Heart right ventricle (tissue), 16 donors: ENCODE data around the gene PDLIM1. TPM values are rescaled to one million over a fixed set of nuclear protein-coding genes. Genes with fewer than 3 reads are reported as not detected.

Experiments used
- ATAC-seq, 8 donors: fragments of 200-7000 bp; cut with Tn5 transposase; one replicate each; pipeline ENCODE4 v1.9.1; 2020; ENCODE audit warnings: mild to moderate bottlenecking in 8 of 8, moderate library complexity in 8 of 8, moderate number of reproducible peaks in 1 of 8
- DNase-seq, 2 donors: peaks; one replicate each; pipeline ENCODE4 v3.0.0-alpha.2; 2020
- H3K27ac ChIP-seq, 10 donors: fragments of 200-600 bp; sonication (generic) in 2 of 10; one replicate each; pipeline versions ENCODE4 v1.5.0 to v1.8.0; 2020 to 2022; ENCODE audit warnings: mild to moderate bottlenecking in 3 of 10
- H3K27me3 ChIP-seq, 7 donors: fragments of 200-600 bp; one replicate each; pipeline ENCODE4 v1.8.0; 2021 to 2022; ENCODE audit warnings: mild to moderate bottlenecking in 2 of 7
- H3K36me3 ChIP-seq, 9 donors: fragments of 200-600 bp; sonication (generic) in 1 of 9; one replicate each; pipeline versions ENCODE4 v1.5.0 to v1.8.0; 2020 to 2022; ENCODE audit warnings: mild to moderate bottlenecking in 2 of 9
- H3K4me1 ChIP-seq, 9 donors: fragments of 200-600 bp; sonication (generic) in 1 of 9; one replicate each; pipeline versions ENCODE4 v1.5.0 to v1.8.0; 2020 to 2022; ENCODE audit warnings: mild to moderate bottlenecking in 4 of 9
- H3K4me3 ChIP-seq, 10 donors: fragments of 200-600 bp; sonication (generic) in 2 of 10; one replicate each; pipeline versions ENCODE4 v1.5.0 to v1.8.0; 2020 to 2022; ENCODE audit warnings: mild to moderate bottlenecking in 7 of 10, moderate library complexity in 2 of 10
- H3K9me3 ChIP-seq, 11 donors: fragments of 200-600 bp in 10 of 11; sonication (generic) in 2 of 11; one replicate each; pipeline versions ENCODE4 v1.5.0 to v1.8.0; 2013 to 2022; ENCODE audit warnings: mild to moderate bottlenecking in 2 of 11, control low read depth in 1 of 11, moderate library complexity in 1 of 11
- WGBS, 2 donors: extraction: QIAGEN DNeasy Blood & Tissue Kit; methylation state at CpG; one replicate each; pipeline ENCODE4 v1.1.7; 2013; ENCODE audit warnings: inconsistent platforms in 1 of 2; 5-methylcytosine and 5-hydroxymethylcytosine counted together
- intact Hi-C, 10 donors: fragments of 100-400 bp; cut with DNase I; formaldehyde crosslinking; loops; one replicate each; pipeline versions ENCODE4 v1.11.1 to v1.14.2; 2022
- polyA plus RNA-seq, 2 donors: library from polyadenylated mRNA; stranded (reverse); fragments of 200-250 nt; gene quantifications; one replicate each; pipeline ENCODE4 v1.2.3, GENCODE V29; 2013
- total RNA-seq, 10 donors: library from RNA; stranded (reverse); fragmentation: NEBNext Ultra II Directional in 3 of 10; extraction: Animal tissue kit (Norgen Biotek cat#: 25700) in 3 of 10; gene quantifications; one replicate each; pipeline versions ENCODE4 v1.2.1 to v1.2.4, GENCODE V29; 2021 to 2023
- TF ChIP-seq, protein P1 (sequence below), 9 donors: fragments of 200-600 bp; sonication (generic) in 2 of 9; IDR thresholded peaks; one replicate each; pipeline versions ENCODE4 v1.5.0 to v1.8.0; 2021 to 2022; ENCODE audit warnings: antibody characterized with exemption in 9 of 9, mild to moderate bottlenecking in 5 of 9, moderate library complexity in 1 of 9
- donor health status: Arrhythmogenic right ventricular cardiomyopathy.
- donor health status: ischemic (EF 13 %, LVEDD 7.1; RV severe dilation, severe dysfunction).
- donor health status: healthy with polysubstance abuse.
- donor health status: DM: no; HTN: yes; CAD: no.
- donor health status: DM: no; HTN: no; CAD: no.
- donor health status: ischemic (EF 25% LVEDD 6.9; RV normal size, moderate dysfunction).
- donor health status: ischemic (EF 25% LVEDD 5.7; RV mildly dilated, moderate dysfunction).
- donor health status: healthy.
- donor health status: DM: yes; HTN: yes; CAD: no.
- donor health status: Ischemic cardiomyopathy.
- donor health status: ischemic (EF 35%, LVEDD 5.7; RV mildly dilated, moderate dysfunction).
- donor health status: nonischemic (EF 11% LVEDD 7.7; RV severe dilation, severe dysfunction).
- donor health status: DM: yes; HTN: yes; CAD: no.
- donor health status: PGD.
- donor health status: ischemic (EF 29% LVEDD 5.4; RV normal size, mild dysfunction).
- donor health status: nonischemic (EF 23%, LVEDD 6.1; RV moderate dilation, normal function).

Gene PDLIM1
- total and polyA plus RNA-seq, 12 donors = 152 to 467 (median 322) TPM

GRCh38 chr10:95237376-95238170, 53.2 kb downstream of the PDLIM1 start:
- peaks cover 0 to 5% (median 0%) of the 10 kb centered on the region in 11 donors for H3K9me3 ChIP-seq
- no peak overlapping the region for H3K4me3 ChIP-seq
- no peak overlapping the region for H3K27ac ChIP-seq
- peaks cover 0 to 100% (median 62%) of the 10 kb centered on the region in 9 donors for H3K36me3 ChIP-seq
- DNase-seq (no peak), ATAC-seq (no peak)
- 73 to 80% methylated on average over 12 of the region's 12 CpGs for WGBS, 2 donors
- no peaks in the 10 kb centered on the region for H3K27me3 ChIP-seq
- peaks cover 0 to 16% (median under 1%) of the 10 kb centered on the region in 9 donors for H3K4me1 ChIP-seq
- TF ChIP-seq, protein P1, sequence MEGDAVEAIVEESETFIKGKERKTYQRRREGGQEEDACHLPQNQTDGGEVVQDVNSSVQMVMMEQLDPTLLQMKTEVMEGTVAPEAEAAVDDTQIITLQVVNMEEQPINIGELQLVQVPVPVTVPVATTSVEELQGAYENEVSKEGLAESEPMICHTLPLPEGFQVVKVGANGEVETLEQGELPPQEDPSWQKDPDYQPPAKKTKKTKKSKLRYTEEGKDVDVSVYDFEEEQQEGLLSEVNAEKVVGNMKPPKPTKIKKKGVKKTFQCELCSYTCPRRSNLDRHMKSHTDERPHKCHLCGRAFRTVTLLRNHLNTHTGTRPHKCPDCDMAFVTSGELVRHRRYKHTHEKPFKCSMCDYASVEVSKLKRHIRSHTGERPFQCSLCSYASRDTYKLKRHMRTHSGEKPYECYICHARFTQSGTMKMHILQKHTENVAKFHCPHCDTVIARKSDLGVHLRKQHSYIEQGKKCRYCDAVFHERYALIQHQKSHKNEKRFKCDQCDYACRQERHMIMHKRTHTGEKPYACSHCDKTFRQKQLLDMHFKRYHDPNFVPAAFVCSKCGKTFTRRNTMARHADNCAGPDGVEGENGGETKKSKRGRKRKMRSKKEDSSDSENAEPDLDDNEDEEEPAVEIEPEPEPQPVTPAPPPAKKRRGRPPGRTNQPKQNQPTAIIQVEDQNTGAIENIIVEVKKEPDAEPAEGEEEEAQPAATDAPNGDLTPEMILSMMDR (IDR thresholded peaks at IDR 0.05) = no peak
- intact Hi-C loops = loop anchor here in 1 of 10 donors (5.0 to 10.0 kb wide), 2 partner anchors 53 to 125 kb away; no protein-coding TSS in a partner anchor

DNA sequence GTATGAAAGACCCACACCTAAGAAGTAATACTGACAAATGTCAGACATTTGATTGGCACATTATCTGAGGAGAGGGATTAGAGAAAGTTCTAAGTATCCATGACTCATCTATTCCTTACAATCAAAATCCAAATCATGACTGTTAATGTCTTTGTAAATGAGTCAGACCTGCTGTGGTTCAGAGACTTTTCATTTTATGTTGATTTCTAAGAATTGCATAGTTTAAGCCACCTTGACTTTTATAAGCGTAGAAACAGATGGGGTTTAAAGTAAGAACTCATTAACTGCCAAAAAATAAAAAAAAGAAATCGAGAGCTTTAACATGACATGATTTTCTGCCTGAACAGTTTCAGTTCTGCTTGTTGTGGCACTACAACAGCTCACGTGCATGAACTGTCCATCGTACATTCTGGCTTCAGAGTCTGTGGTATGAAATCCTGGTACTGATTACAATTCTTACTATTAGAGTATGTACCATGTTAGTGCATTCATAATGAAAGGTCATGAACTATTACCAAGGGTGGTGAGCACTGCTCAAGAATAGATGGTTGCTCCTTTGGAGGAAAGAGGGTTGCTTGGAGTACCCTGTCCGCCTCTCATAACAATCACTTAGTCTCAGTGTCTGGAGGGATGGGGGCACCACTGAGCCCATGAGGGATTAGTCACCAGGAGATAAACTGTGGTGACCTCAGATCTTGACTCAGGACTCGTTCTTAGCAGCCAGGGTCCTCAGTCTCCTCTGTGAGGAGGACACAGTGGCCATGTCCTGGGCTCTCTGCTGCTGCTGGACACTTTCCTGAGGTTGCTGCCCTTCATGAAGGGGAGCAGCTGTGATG, 54.5 kb downstream of the PDLIM1 start:
- intact Hi-C loops = loop anchor here in 1 of 10 donors (5.0 to 10.0 kb wide), 2 partner anchors 51 to 126 kb away; no protein-coding TSS in a partner anchor
- TF ChIP-seq, protein P1 (IDR thresholded peaks at IDR 0.05) = no peak
- 74 to 80% methylated on average over 6 of the region's 6 CpGs for WGBS, 2 donors
- H3K9me3 ChIP-seq = peaks cover 0 to 5% (median 0%) of the 10 kb centered on the region in 11 donors
- peaks cover 0 to 94% (median 58%) of the 10 kb centered on the region in 9 donors for H3K36me3 ChIP-seq
- peak overlapping the region in 1 of 10 donors; percentile 44 for H3K27ac ChIP-seq
- H3K4me1 ChIP-seq = peaks cover 0 to 16% (median 0%) of the 10 kb centered on the region in 9 donors
- no peaks in the 10 kb centered on the region for H3K27me3 ChIP-seq
- no peak overlapping the region for H3K4me3 ChIP-seq
- ATAC-seq (peak in 6 of 8 donors; percentile 9 to 66 (median 34)), DNase-seq (no peak)

DNA sequence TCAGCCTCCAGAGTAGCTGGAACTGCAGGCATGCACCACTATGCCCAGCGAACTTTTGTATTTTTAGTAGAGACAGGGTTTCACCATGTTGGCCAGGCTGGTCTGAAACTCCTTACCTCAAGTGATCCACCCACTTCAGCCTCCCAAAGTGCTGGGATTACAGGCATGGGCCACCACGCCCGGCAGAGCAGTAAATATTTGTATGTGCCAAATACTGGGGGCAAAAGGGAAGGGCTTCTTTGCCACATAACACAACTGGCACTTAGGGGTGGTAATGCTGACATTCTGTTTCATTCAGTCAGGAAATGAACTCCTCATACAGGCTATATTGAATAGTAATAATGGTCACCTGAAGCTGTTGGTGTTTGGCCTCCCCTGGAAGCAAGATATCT, 55.1 kb downstream of the PDLIM1 start:
- Histone ChIP-seq H3K4me3 (no peak overlapping the region), H3K36me3 (peaks cover 0 to 88% (median 53%) of the 10 kb centered on the region in 9 donors), H3K9me3 (peaks cover 0 to 5% (median 0%) of the 10 kb centered on the region in 11 donors), H3K27me3 (no peaks in the 10 kb centered on the region), H3K27ac (peak overlapping the region in 1 of 10 donors; percentile 21), H3K4me1 (peaks cover 0 to 16% (median 0%) of the 10 kb centered on the region in 9 donors)
- ATAC-seq (no peak), DNase-seq (no peak)
- TF ChIP-seq, protein P1 (IDR thresholded peaks at IDR 0.05) = no peak
- WGBS, 2 donors = 75 to 88% methylated on average over 3 of the region's 3 CpGs
- intact Hi-C loops = loop anchor here in 1 of 10 donors (5.0 to 10.0 kb wide), 2 partner anchors 51 to 127 kb away; no protein-coding TSS in a partner anchor

GRCh38 chr10:95234951-95235350, 55.9 kb downstream of the PDLIM1 start:
- Histone ChIP-seq H3K4me1 (peaks cover 0 to 17% (median 0%) of the 10 kb centered on the region in 9 donors), H3K9me3 (peaks cover 0 to 1% (median 0%) of the 10 kb centered on the region in 11 donors), H3K27me3 (no peaks in the 10 kb centered on the region), H3K27ac (no peak overlapping the region), H3K36me3 (peaks cover 0 to 80% (median 45%) of the 10 kb centered on the region in 9 donors), H3K4me3 (no peak overlapping the region)
- intact Hi-C loops = loop anchor here in 1 of 10 donors (5.0 to 10.0 kb wide), 2 partner anchors 50 to 127 kb away; no protein-coding TSS in a partner anchor
- no peak for ATAC-seq
- DNase-seq = no peak
- 77 to 80% methylated on average over 5 of the region's 5 CpGs for WGBS, 2 donors
- TF ChIP-seq, protein P1 (IDR thresholded peaks at IDR 0.05) = no peak
